GM12878 (cell line): Measurements from ENCODE around the gene MYH7. TPM values are rescaled to one million over a fixed set of nuclear protein-coding genes. Genes with fewer than 3 reads are reported as not detected.

Experiments used
- ATAC-seq: fragments of 200-7000 bp; cut with Tn5 transposase; 3 replicates; pipeline ENCODE4 v1.9.1; 2020; ENCODE audit warnings: mild to moderate bottlenecking, moderate library complexity
- BruUV-seq: library from RNA; stranded (reverse); fragments of 400-500 nt; replicated peaks from 2 replicates; lab custom pipeline; 2021; lab: Mats Ljungman, UMichigan
- CTCF ChIA-PET: fragments of 300-600 bp; sonication (Branson Sonifier 250); formaldehyde crosslinking; extraction: SDS; loops from one replicate; lab custom pipeline; 2021; ENCODE audit warnings: inconsistent platforms; lab: Yijun Ruan, JAX
- POLR2A ChIA-PET: fragments of 350-600 bp; formaldehyde crosslinking; extraction: SDS; loops from one replicate; lab custom pipeline; 2021; ENCODE audit warnings: inconsistent platforms; lab: Charles Lee
- RAD21 ChIA-PET: fragments of 300-600 bp; sonication (Branson Sonifier 250); formaldehyde crosslinking; loops from one replicate; lab custom pipeline; 2023; ENCODE audit warnings: antibody characterized with exemption; ENCODE audit not compliant: unreplicated experiment; lab: Charles Lee
- SMC1A ChIA-PET: fragments of 300-600 bp; sonication (Branson Sonifier 250); formaldehyde crosslinking; loops from one replicate; lab custom pipeline; 2023; ENCODE audit not compliant: unreplicated experiment, uncharacterized antibody; lab: Charles Lee
- DNase-seq: peaks from one replicate; pipeline ENCODE4 v3.0.0-alpha.2; 2011; ENCODE audit warnings: low read depth, low spot score
- FAIRE-seq: peaks from 3 replicates; lab custom pipeline; 2011; peaks lifted over from hg19 to GRCh38; lab: Jason Lieb, UNC
- H2AFZ ChIP-seq: 2 replicates; pipeline ENCODE4 v1.6.0; 2011; ENCODE audit warnings: low read depth, low read length, control low read depth; ENCODE audit not compliant: control insufficient read depth
- H3K27ac ChIP-seq: 2 replicates; pipeline ENCODE4 v1.5.1; 2011; ENCODE audit warnings: control low read depth; ENCODE audit not compliant: control insufficient read depth, insufficient read depth
- H3K27me3 ChIP-seq, 2 experiments: replicated peaks in 1 of 2; 2 replicates each; pipeline versions ENCODE4 v1.6.0 to v1.6.1; 2011; ENCODE audit warnings: low read length in 1 of 2; ENCODE audit not compliant: control insufficient read depth in 2 of 2, insufficient read depth in 2 of 2
- H3K36me3 ChIP-seq, 2 experiments: 2 replicates each; pipeline ENCODE4 v1.5.1; 2011; ENCODE audit warnings: low read length in 1 of 2; ENCODE audit not compliant: control insufficient read depth in 2 of 2, insufficient read depth in 2 of 2
- H3K4me1 ChIP-seq: 2 replicates; pipeline ENCODE4 v1.6.1; 2011; ENCODE audit warnings: mild to moderate bottlenecking, low read length, moderate library complexity, mixed read lengths; ENCODE audit not compliant: control insufficient read depth, insufficient read depth
- H3K4me2 ChIP-seq: 2 replicates; pipeline ENCODE4 v1.6.0; 2011; ENCODE audit warnings: control low read depth; ENCODE audit not compliant: control insufficient read depth, insufficient read depth
- H3K4me3 ChIP-seq: fragments of 200-600 bp; sonication (generic); 2 replicates; pipeline ENCODE4 v1.5.1; 2016
- H3K79me2 ChIP-seq: 2 replicates; pipeline ENCODE4 v1.6.0; 2011; ENCODE audit warnings: low read length; ENCODE audit not compliant: control insufficient read depth, insufficient read depth
- H3K9ac ChIP-seq: 2 replicates; pipeline ENCODE4 v1.8.0; 2011; ENCODE audit warnings: low read length, control low read depth, mixed read lengths; ENCODE audit not compliant: control insufficient read depth, insufficient read depth
- H3K9me3 ChIP-seq: replicated peaks from 3 replicates; pipeline ENCODE4 v1.5.1; 2011; ENCODE audit warnings: mild to moderate bottlenecking, low read length; ENCODE audit not compliant: control insufficient read depth, insufficient read depth
- H4K20me1 ChIP-seq: 2 replicates; pipeline ENCODE4 v1.6.0; 2011; ENCODE audit not compliant: control insufficient read depth, insufficient read depth
- CBX3 ChIP-seq: fragments of 200-600 bp; sonication (generic); IDR thresholded peaks from 2 replicates; pipeline ENCODE4 v1.6.1; 2016; ENCODE audit warnings: low read depth, borderline replicate concordance
- CREB1 ChIP-seq: IDR thresholded peaks from 2 replicates; pipeline ENCODE4 v1.6.1; 2012; ENCODE audit warnings: low read depth, mild to moderate bottlenecking, inconsistent platforms
- CREM ChIP-seq: IDR thresholded peaks from 2 replicates; pipeline ENCODE4 v1.6.1; 2014; ENCODE audit warnings: antibody characterized with exemption, low read depth
- ETV6 ChIP-seq, 2 experiments: fragments of 450-650 bp in 1 of 2; IDR thresholded peaks in 1 of 2; conservative IDR thresholded peaks in 1 of 2; 2 replicates each; pipeline ENCODE4 v1.6.1; 2014; ENCODE audit warnings: antibody characterized with exemption in 1 of 2, borderline replicate concordance in 1 of 2, low read depth in 1 of 2, mild to moderate bottlenecking in 1 of 2, moderate library complexity in 1 of 2
- EZH2 ChIP-seq: IDR thresholded peaks from 2 replicates; pipeline ENCODE4 v1.6.1; 2012; ENCODE audit warnings: low read depth, mild to moderate bottlenecking, control low read depth, inconsistent platforms, low read length, borderline replicate concordance; ENCODE audit not compliant: control insufficient read depth
- FOXM1 ChIP-seq: IDR thresholded peaks from 2 replicates; pipeline ENCODE4 v1.6.1; 2012; ENCODE audit warnings: low read depth, mild to moderate bottlenecking, inconsistent platforms, low read length, moderate library complexity
- JUNB ChIP-seq: IDR thresholded peaks from 2 replicates; pipeline ENCODE4 v1.6.1; 2016; ENCODE audit warnings: antibody characterized with exemption, mild to moderate bottlenecking
- KLF5 ChIP-seq: fragments of 450-650 bp; IDR thresholded peaks from 2 replicates; pipeline ENCODE4 v1.6.1; 2014; ENCODE audit warnings: mild to moderate bottlenecking; ENCODE audit not compliant: partially characterized antibody
- MEF2A ChIP-seq: IDR thresholded peaks from 2 replicates; pipeline ENCODE4 v1.6.1; 2011; ENCODE audit warnings: low read depth, mild to moderate bottlenecking, low read length, moderate library complexity; ENCODE audit not compliant: insufficient read depth
- MTA2 ChIP-seq: fragments of 450-650 bp; IDR thresholded peaks from 2 replicates; pipeline ENCODE4 v1.6.1; 2016; ENCODE audit warnings: low read depth, mild to moderate bottlenecking, moderate library complexity
- NR2F1 ChIP-seq: fragments of 450-650 bp; conservative IDR thresholded peaks from 2 replicates; pipeline ENCODE4 v1.6.1; 2017; ENCODE audit warnings: mild to moderate bottlenecking
- RB1 ChIP-seq: fragments of 450-650 bp; formaldehyde crosslinking; IDR thresholded peaks from 2 replicates; pipeline ENCODE4 v1.6.1; 2017; ENCODE audit warnings: mild to moderate bottlenecking, borderline replicate concordance
- RBBP5 ChIP-seq: fragments of 200-600 bp; sonication (generic); conservative IDR thresholded peaks from 2 replicates; pipeline ENCODE4 v1.6.1; 2016
- SIX5 ChIP-seq: IDR thresholded peaks from 2 replicates; pipeline ENCODE4 v1.6.1; 2011; ENCODE audit warnings: mild to moderate bottlenecking, low read depth, low read length, moderate library complexity; ENCODE audit not compliant: severe bottlenecking
- SMAD5 ChIP-seq: IDR thresholded peaks from 2 replicates; pipeline ENCODE4 v1.6.1; 2016; ENCODE audit warnings: antibody characterized with exemption, low read depth
- SREBF1 ChIP-seq: IDR thresholded peaks from 2 replicates; pipeline ENCODE4 v1.6.1; 2012; ENCODE audit warnings: mild to moderate bottlenecking, low read length
- SRF ChIP-seq, 2 experiments: IDR thresholded peaks; 2 replicates each; pipeline ENCODE4 v1.6.1; 2011; ENCODE audit warnings: low read depth in 2 of 2, low read length in 2 of 2, mild to moderate bottlenecking in 1 of 2, moderate library complexity in 1 of 2
- SUPT20H ChIP-seq: IDR thresholded peaks from 2 replicates; pipeline ENCODE4 v1.6.1; 2011; ENCODE audit warnings: low read depth, mild to moderate bottlenecking, low read length, moderate library complexity, borderline replicate concordance; ENCODE audit not compliant: control insufficient read depth
- WRNIP1 ChIP-seq: IDR thresholded peaks from 2 replicates; pipeline ENCODE4 v1.6.1; 2011; ENCODE audit warnings: low read depth, low read length, improper control_type of control experiment, borderline replicate concordance
- ZSCAN29 ChIP-seq: fragments of 450-650 bp; IDR thresholded peaks from 2 replicates; pipeline ENCODE4 v1.6.1; 2017; ENCODE audit warnings: mild to moderate bottlenecking, moderate library complexity
- whole genome bisulfite sequencing: methylation state at CpG from one replicate; pipeline ENCODE4 v1.1.6; 2016; ENCODE audit warnings: low lambda C conversion rate; ENCODE audit not compliant: insufficient replicate concordance, insufficient coverage; ENCODE audit errors: missing lambda C conversion rate; 5-methylcytosine and 5-hydroxymethylcytosine counted together
- in situ Hi-C: fragments of 300-500 bp; cut with MboI; formaldehyde crosslinking; loops from 9 replicates; pipeline ENCODE4 v1.14.3; 2018; ENCODE audit warnings: mixed read lengths
- intact Hi-C: fragments of 100-400 bp; cut with micrococcal nuclease; formaldehyde crosslinking; loops from one replicate; pipeline ENCODE4 v1.14.2; 2022; ENCODE audit not compliant: unreplicated experiment
- polyA plus RNA-seq, 11 experiments: library from polyadenylated mRNA; depleted of rRNA in 4 of 11; unstranded in 6 of 11; stranded (reverse) in 5 of 11; fragments of >200 nt; fragmentation: Nextera tagmentation in 4 of 11; fragmentation: Illumina TruSeq in 1 of 11; extraction: Ambion mirVana in 4 of 11; extraction: Trizol in 1 of 11; gene quantifications; 1 replicate in 1 of 11; 2 replicates in 10 of 11; pipeline versions ENCODE4 v1.2.1 to v1.2.3, GENCODE V29; 2011 to 2016; ENCODE audit warnings: inconsistent platforms in 2 of 11, missing spikeins in 2 of 11, low read depth in 1 of 11
- total RNA-seq, 4 experiments: library from RNA; depleted of rRNA in 3 of 4; stranded (reverse); fragments of >200 nt in 3 of 4; fragmentation: Illumina TruSeq in 1 of 4; extraction: Trizol in 1 of 4; gene quantifications; 2 replicates each; pipeline versions ENCODE4 v1.2.1 to v1.2.3, GENCODE V29; 2013 to 2021

Gene MYH7
- total and polyA plus RNA-seq, 10 of the 15 experiments (the other 5 are each of a cell fraction or from before 2014, with no cell fraction given): 0.04 to 0.10 (median 0.05) TPM; not detected in 4

DNA sequence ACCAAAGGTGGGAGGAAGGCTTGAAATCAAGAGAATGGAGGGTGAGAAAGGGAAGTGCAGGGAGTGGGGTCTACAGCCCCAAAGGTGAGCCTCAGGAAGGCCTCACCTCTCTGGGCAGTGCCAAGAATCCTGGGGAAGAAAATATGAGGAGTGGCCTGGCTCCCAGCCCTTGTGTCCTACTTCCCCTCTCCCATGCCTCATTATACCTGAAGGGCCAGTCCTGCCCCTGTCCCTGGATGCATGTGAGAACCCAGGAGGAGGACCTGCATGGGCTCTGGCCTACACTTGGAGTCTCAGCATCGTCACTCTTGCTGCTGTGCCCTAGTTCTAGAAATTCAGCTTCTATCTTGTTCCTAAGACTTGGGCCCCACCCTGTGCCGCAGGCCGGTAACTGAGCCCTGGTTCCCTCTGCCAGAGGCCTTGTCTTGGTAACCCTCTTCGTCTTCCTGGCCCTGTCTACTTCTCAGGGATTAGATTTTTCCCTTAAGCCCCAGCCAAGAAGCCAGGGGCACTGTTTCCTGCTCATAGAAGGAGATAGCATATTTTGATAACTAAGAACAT is 10.9 kb upstream of the MYH7 start:
- CTCF ChIA-PET: interaction anchor here (0.9 to 1.6 kb wide), 3 partner anchors 22 to 66 kb away, joined by 3 to 4 read pairs (median 3); no protein-coding TSS in a partner anchor
- BruUV-seq: no TSS peak

GRCh38 chr14:23445773-23446172 is 10.3 kb upstream of the MYH7 start:
- in situ Hi-C loops (no loop called here), intact Hi-C loops (no loop called here)
- ChIA-PET POLR2A (no interaction called here), RAD21 (no interaction called here), CTCF (interaction anchor here (1.5 kb wide), 1 partner anchor 66 kb away, joined by 4 read pairs; no protein-coding TSS in a partner anchor), SMC1A (no interaction called here)
- no peak overlapping the region for H3K4me2 ChIP-seq
- no TSS peak for BruUV-seq
- H3K27ac ChIP-seq: no peak overlapping the region
- ATAC-seq (peak; percentile 48; the same call in 1 of the 3 replicates), FAIRE-seq (no peak), DNase-seq (no peak)
- no peaks in the 10 kb centered on the region for H3K36me3 ChIP-seq
- no peaks in the 10 kb centered on the region; a peak in 1 of 4 replicates for H3K27me3 ChIP-seq
- no peak overlapping the region for H3K4me3 ChIP-seq
- H3K9me3 ChIP-seq: no peaks in the 10 kb centered on the region; the same call in 2 of the 3 replicates
- H3K4me1 ChIP-seq: peaks cover 26% of the 10 kb centered on the region
- TF ChIP-seq MEF2A (0 out of 2 replicates have a peak, but pooled peaks have one; percentile 15), ZSCAN29 (no peak)
- 27% methylated on average over 4 of the region's 4 CpGs for WGBS
- no peak overlapping the region for H3K9ac ChIP-seq
- H3K79me2 ChIP-seq: no peaks in the 10 kb centered on the region
- H2AFZ ChIP-seq: no peak overlapping the region
- H4K20me1 ChIP-seq: no peaks in the 10 kb centered on the region

More for the DNA sequence above, 10.9 kb upstream of the MYH7 start:
- no peak overlapping the region for H2AFZ ChIP-seq
- ChIA-PET POLR2A (no interaction called here), RAD21 (no interaction called here), SMC1A (no interaction called here)
- H3K4me1 ChIP-seq: peaks cover 26% of the 10 kb centered on the region
- in situ Hi-C loops: no loop called here
- DNase-seq (no peak), FAIRE-seq (no peak), ATAC-seq (no peak)
- H3K4me2 ChIP-seq: no peak overlapping the region
- intact Hi-C loops: no loop called here
- no peaks in the 10 kb centered on the region; the same call in 2 of the 3 replicates for H3K9me3 ChIP-seq
- 44% methylated on average over 4 of the region's 4 CpGs for WGBS
- H4K20me1 ChIP-seq: no peaks in the 10 kb centered on the region
- H3K4me3 ChIP-seq: no peak overlapping the region
- no peak overlapping the region for H3K9ac ChIP-seq
- TF ChIP-seq SMAD5 (no peak), ETV6 (conservative IDR thresholded peaks at IDR 0.05 in 1 of 2, IDR thresholded peaks at IDR 0.05 in 1 of 2; ENCODE audit: borderline replicate concordance in 1 of 2, low read depth in 1 of 2) (no peak), SIX5 (no peak), RBBP5 (no peak), KLF5 (no peak), CBX3 (no peak), MTA2 (no peak), JUNB (no peak), SUPT20H (no peak), EZH2 (no peak), SREBF1 (no peak), CREB1 (no peak), WRNIP1 (no peak), CREM (no peak), RB1 (no peak), NR2F1 (no peak), SRF (IDR thresholded peaks at IDR 0.05; ENCODE audit: low read depth in 2 of 2, low read length in 2 of 2) (no peak), FOXM1 (no peak)
- no peaks in the 10 kb centered on the region for H3K79me2 ChIP-seq
- H3K27me3 ChIP-seq: no peaks in the 10 kb centered on the region; a peak in 1 of 4 replicates
- no peak overlapping the region for H3K27ac ChIP-seq
- H3K36me3 ChIP-seq: no peaks in the 10 kb centered on the region
